GM18858 (cell line): ENCODE data around the gene KCNJ5.

ENCODE experiments used
- ATAC-seq: cut with Tn5 transposase; IDR thresholded peaks from one replicate; pipeline ENCODE4 v1.9.1; 2021; ENCODE audit not compliant: unreplicated experiment

Gene KCNJ5

GRCh38 chr11:128927683-128928336, 36.7 kb downstream of the KCNJ5 start:
- no peak for ATAC-seq

GRCh38 chr11:128928400-128928799, 37.2 kb downstream of the KCNJ5 start:
- ATAC-seq, result peak; percentile 100

- ATAC-seq, result no peak
These were observed 38.3 kb downstream of the KCNJ5 start for GRCh38 chr11:128929468-128929867.

GRCh38 chr11:128929991-128930390, 38.8 kb downstream of the KCNJ5 start:
- ATAC-seq, result no peak

- ATAC-seq, result no peak
These were observed 39.9 kb downstream of the KCNJ5 start for GRCh38 chr11:128931066-128931465.

GRCh38 chr11:128931668-128932067, 40.5 kb downstream of the KCNJ5 start:
- ATAC-seq, result no peak

- no peak for ATAC-seq
These were observed 42.5 kb downstream of the KCNJ5 start for GRCh38 chr11:128933481-128934178.

GRCh38 chr11:128934351-128934750, 43.2 kb downstream of the KCNJ5 start:
- no peak for ATAC-seq

GRCh38 chr11:128934926-128935325, 43.8 kb downstream of the KCNJ5 start:
- no peak for ATAC-seq

GRCh38 chr11:128936606-128937251, 45.6 kb downstream of the KCNJ5 start:
- no peak for ATAC-seq

- ATAC-seq, result no peak
These were observed 46.3 kb downstream of the KCNJ5 start for GRCh38 chr11:128937480-128937879.

- no peak for ATAC-seq
These were observed 47.2 kb downstream of the KCNJ5 start for GRCh38 chr11:128938156-128938885.

GRCh38 chr11:128939591-128939990, 48.4 kb downstream of the KCNJ5 start:
- ATAC-seq, result no peak

- ATAC-seq, result no peak
These were observed 49.0 kb downstream of the KCNJ5 start for GRCh38 chr11:128940156-128940555.

GRCh38 chr11:128940603-128941002, 49.4 kb downstream of the KCNJ5 start:
- no peak for ATAC-seq

- ATAC-seq, result no peak
These were observed 50.0 kb downstream of the KCNJ5 start for GRCh38 chr11:128941110-128941509.

GRCh38 chr11:128941573-128942271, 50.6 kb downstream of the KCNJ5 start:
- ATAC-seq, result no peak

- no peak for ATAC-seq
These were observed 51.1 kb downstream of the KCNJ5 start for GRCh38 chr11:128942272-128942612.

- ATAC-seq, result no peak
These were observed 51.8 kb downstream of the KCNJ5 start, which contains the start of gene TP53AIP1 for GRCh38 chr11:128942817-128943427. TP53AIP1 (minus strand) TSS chr11:128942871; CDS start chr11:128937818, 5,053 bp downstream.

GRCh38 chr11:128943428-128943976, 52.3 kb downstream of the KCNJ5 start:
- ATAC-seq, result no peak
